GM18951 (cell line): ENCODE data around the gene RAB44.

Experiments used
- POLR2A ChIP-seq: IDR thresholded peaks from 4 replicates; pipeline ENCODE4 v1.6.1; 2011; ENCODE audit warnings: mild to moderate bottlenecking; ENCODE audit not compliant: insufficient read length, insufficient read depth; ENCODE audit errors: extremely low read depth
- in situ Hi-C: fragments of 300-500 bp; cut with MboI; formaldehyde crosslinking; loops from one replicate; pipeline ENCODE4 v1.12.0; 2022; ENCODE audit warnings: low sequenced_read_pairs, mixed read lengths, inconsistent platforms; ENCODE audit not compliant: unreplicated experiment

RAB44 gene

GRCh38 chr6:36676141-36677058, 21.2 kb upstream of the RAB44 start:
- TF ChIP-seq POLR2A = peak; percentile 32
- in situ Hi-C loops = no loop called here

GRCh38 chr6:36677059-36677749, 20.4 kb upstream of the RAB44 start:
- no peak for TF ChIP-seq POLR2A
- in situ Hi-C loops = no loop called here

- in situ Hi-C loops = no loop called here
- TF ChIP-seq POLR2A = no peak
Measured at GRCh38 chr6:36677753-36678487, 19.7 kb upstream of the RAB44 start.

- in situ Hi-C loops = no loop called here
- TF ChIP-seq POLR2A = peak; percentile 100
Measured at GRCh38 chr6:36678488-36679042, 19.1 kb upstream of the RAB44 start, which contains the start of gene CDKN1A. TSS of gene CDKN1A (plus strand) at chr6:36678714. CDS start at chr6:36684102, 5,388 bp downstream.

GRCh38 chr6:36679043-36679833, 18.4 kb upstream of the RAB44 start:
- in situ Hi-C loops = no loop called here
- no peak for TF ChIP-seq POLR2A

- in situ Hi-C loops = loop anchor here (5.0 kb wide), 1 partner anchor 60 kb away; no protein-coding TSS in a partner anchor
Measured at GRCh38 chr6:36682328-36683144, 15.1 kb upstream of the RAB44 start.

GRCh38 chr6:36683145-36683655, 14.4 kb upstream of the RAB44 start:
- in situ Hi-C loops = loop anchor here (5.0 kb wide), 1 partner anchor 61 kb away; no protein-coding TSS in a partner anchor
- TF ChIP-seq POLR2A = no peak

More at GRCh38 chr6:36682328-36683144, 15.1 kb upstream of the RAB44 start:
- TF ChIP-seq POLR2A = no peak

GRCh38 chr6:36683656-36684446, 13.8 kb upstream of the RAB44 start:
- in situ Hi-C loops = loop anchor here (5.0 kb wide), 1 partner anchor 62 kb away; no protein-coding TSS in a partner anchor
- peak; percentile 55 for TF ChIP-seq POLR2A

GRCh38 chr6:36684447-36684812, 13.2 kb upstream of the RAB44 start:
- in situ Hi-C loops = loop anchor here (5.0 kb wide), 1 partner anchor 62 kb away; no protein-coding TSS in a partner anchor
- no peak for TF ChIP-seq POLR2A

GRCh38 chr6:36685166-36685924, 12.3 kb upstream of the RAB44 start:
- in situ Hi-C loops = no loop called here
- peak; percentile 59 for TF ChIP-seq POLR2A
